ENCODE data around the gene TMCC3.
A peak's percentile ranks its signal among the peaks of the same experiment; 100 is the strongest.
"Not testable (repeated sequence)": the region's sequence is repeated elsewhere in the genome, so short reads cannot be mapped to it uniquely, and the experiment has no call there.

TMCC3 gene

GRCh38 chr12:94566345-94566744, 84.0 kb downstream of the TMCC3 start:
- DNase-seq (ENCODE audit: low read depth): no peak

GRCh38 chr12:94565683-94566082, 84.7 kb downstream of the TMCC3 start:
- DNase-seq (ENCODE audit: low read depth): no peak

- DNase-seq (ENCODE audit: low read depth): no peak
Observed at GRCh38 chr12:94563286-94563685, 87.1 kb downstream of the TMCC3 start.

GRCh38 chr12:94561943-94562411, 88.4 kb downstream of the TMCC3 start:
- no peak for DNase-seq (ENCODE audit: low read depth)

GRCh38 chr12:94560431-94561221, 89.7 kb downstream of the TMCC3 start:
- DNase-seq (ENCODE audit: low read depth): peak; percentile 6

- DNase-seq (ENCODE audit: low read depth): no peak
Observed at GRCh38 chr12:94558612-94559011, 91.7 kb downstream of the TMCC3 start.

- no peak for DNase-seq (ENCODE audit: low read depth)
Observed at GRCh38 chr12:94557746-94558295, 92.5 kb downstream of the TMCC3 start.

GRCh38 chr12:94555687-94556086, 94.7 kb downstream of the TMCC3 start:
- DNase-seq (ENCODE audit: low read depth): no peak

- no peak for DNase-seq (ENCODE audit: low read depth)
Observed at GRCh38 chr12:94553875-94554274, 96.5 kb downstream of the TMCC3 start.

GRCh38 chr12:94553130-94553519, 97.2 kb downstream of the TMCC3 start:
- DNase-seq (ENCODE audit: low read depth): peak; percentile 53

GRCh38 chr12:94551810-94552209, 98.5 kb downstream of the TMCC3 start:
- no peak for DNase-seq (ENCODE audit: low read depth)

GRCh38 chr12:94550964-94551363, 99.4 kb downstream of the TMCC3 start:
- DNase-seq (ENCODE audit: low read depth): no peak

- DNase-seq (ENCODE audit: low read depth): not testable (repeated sequence)
Observed at GRCh38 chr12:94548833-94549232, 101.5 kb downstream of the TMCC3 start.

- DNase-seq (ENCODE audit: low read depth): peak; percentile 61
Observed at GRCh38 chr12:94545935-94546771, 104.2 kb downstream of the TMCC3 start.

- no peak for DNase-seq (ENCODE audit: low read depth)
Observed at GRCh38 chr12:94544355-94544754, 106.0 kb downstream of the TMCC3 start.

- DNase-seq (ENCODE audit: low read depth): no peak
Observed at GRCh38 chr12:94538318-94538717, 112.0 kb downstream of the TMCC3 start.

GRCh38 chr12:94536040-94536965, 114.1 kb downstream of the TMCC3 start:
- DNase-seq (ENCODE audit: low read depth): no peak

GRCh38 chr12:94535510-94535921, 114.8 kb downstream of the TMCC3 start:
- DNase-seq (ENCODE audit: low read depth): no peak

GRCh38 chr12:94534774-94535509, 115.4 kb downstream of the TMCC3 start:
- no peak for DNase-seq (ENCODE audit: low read depth)

GRCh38 chr12:94534278-94534677, 116.1 kb downstream of the TMCC3 start:
- DNase-seq (ENCODE audit: low read depth): no peak
